HG02763 (cell line): ENCODE measurements around the gene LTBP1.
A peak's percentile ranks its signal among the peaks of the same experiment; 100 is the strongest.

ENCODE experiments used
- ATAC-seq: cut with Tn5 transposase; IDR thresholded peaks from one replicate; pipeline ENCODE4 v1.9.1; 2021; ENCODE audit warnings: mild to moderate bottlenecking, moderate library complexity; ENCODE audit not compliant: unreplicated experiment

LTBP1 gene

GRCh38 chr2:33180915-33181314 lies 234.2 kb downstream of the LTBP1 start:
- no peak for ATAC-seq

- no peak for ATAC-seq
These were observed 234.7 kb downstream of the LTBP1 start for GRCh38 chr2:33181466-33181865.

DNA sequence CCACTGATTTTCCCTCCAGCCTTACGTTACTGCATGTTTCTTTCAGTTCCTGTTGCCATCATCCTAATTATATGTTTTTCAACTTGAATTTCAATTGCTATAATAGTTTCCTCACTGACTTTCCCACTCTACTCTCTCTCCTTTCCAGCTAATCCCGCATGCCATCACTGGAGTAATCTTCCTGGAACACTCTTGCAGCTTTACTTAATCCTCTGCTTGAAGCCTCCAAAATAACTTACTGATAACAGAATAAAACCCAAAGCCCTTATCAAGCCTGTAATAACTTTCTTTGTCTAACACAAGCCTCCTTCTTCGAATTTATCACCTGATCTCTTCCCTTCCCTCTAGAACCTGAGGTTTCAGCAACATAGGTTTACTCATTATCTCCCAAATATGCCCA lies 237.3 kb downstream of the LTBP1 start:
- ATAC-seq: no peak

GRCh38 chr2:33186937-33187336 lies 240.2 kb downstream of the LTBP1 start:
- no peak for ATAC-seq

DNA sequence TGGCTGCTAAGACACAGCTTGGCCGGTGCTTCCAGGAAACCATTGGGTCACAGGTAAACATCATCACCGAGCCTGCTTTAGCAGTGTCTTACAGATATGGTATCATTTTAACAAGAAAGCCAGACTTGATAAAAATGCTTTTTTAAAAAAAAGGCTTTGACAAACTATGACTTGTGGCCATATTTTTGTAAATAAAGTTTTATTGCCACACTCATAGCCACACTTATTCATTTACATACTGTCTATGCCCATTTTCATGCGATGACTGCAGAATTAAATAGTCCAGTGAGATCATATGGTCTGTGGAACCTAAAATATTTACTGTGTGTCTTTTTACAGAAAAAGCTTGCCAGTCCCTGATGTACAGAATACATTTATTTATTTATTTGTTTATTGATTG lies 242.0 kb downstream of the LTBP1 start:
- no peak for ATAC-seq

- no peak for ATAC-seq
These were observed 243.7 kb downstream of the LTBP1 start for GRCh38 chr2:33190393-33190937.

- no peak for ATAC-seq
These were observed 249.1 kb downstream of the LTBP1 start for GRCh38 chr2:33195891-33196290.

DNA sequence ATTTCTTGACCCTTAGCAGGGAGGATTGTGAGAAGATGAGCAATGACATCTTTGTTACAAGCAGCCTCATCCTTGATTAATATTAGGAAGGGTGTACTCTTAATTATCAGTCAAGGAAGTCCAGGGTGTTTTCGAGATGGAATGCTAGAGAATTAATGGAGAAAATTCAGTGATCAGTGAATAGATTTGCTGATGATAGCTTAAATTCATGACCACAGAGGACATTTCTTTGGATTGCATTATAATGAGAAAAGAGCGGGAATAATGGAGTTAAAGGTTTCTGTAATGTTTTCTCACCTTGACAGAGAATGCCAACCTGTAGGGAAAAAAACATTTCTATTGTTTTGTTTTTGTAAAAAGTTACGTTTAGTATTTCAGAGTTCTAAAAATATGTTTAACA lies 249.9 kb downstream of the LTBP1 start:
- no peak for ATAC-seq

GRCh38 chr2:33197198-33197938 lies 250.6 kb downstream of the LTBP1 start:
- ATAC-seq: no peak

DNA sequence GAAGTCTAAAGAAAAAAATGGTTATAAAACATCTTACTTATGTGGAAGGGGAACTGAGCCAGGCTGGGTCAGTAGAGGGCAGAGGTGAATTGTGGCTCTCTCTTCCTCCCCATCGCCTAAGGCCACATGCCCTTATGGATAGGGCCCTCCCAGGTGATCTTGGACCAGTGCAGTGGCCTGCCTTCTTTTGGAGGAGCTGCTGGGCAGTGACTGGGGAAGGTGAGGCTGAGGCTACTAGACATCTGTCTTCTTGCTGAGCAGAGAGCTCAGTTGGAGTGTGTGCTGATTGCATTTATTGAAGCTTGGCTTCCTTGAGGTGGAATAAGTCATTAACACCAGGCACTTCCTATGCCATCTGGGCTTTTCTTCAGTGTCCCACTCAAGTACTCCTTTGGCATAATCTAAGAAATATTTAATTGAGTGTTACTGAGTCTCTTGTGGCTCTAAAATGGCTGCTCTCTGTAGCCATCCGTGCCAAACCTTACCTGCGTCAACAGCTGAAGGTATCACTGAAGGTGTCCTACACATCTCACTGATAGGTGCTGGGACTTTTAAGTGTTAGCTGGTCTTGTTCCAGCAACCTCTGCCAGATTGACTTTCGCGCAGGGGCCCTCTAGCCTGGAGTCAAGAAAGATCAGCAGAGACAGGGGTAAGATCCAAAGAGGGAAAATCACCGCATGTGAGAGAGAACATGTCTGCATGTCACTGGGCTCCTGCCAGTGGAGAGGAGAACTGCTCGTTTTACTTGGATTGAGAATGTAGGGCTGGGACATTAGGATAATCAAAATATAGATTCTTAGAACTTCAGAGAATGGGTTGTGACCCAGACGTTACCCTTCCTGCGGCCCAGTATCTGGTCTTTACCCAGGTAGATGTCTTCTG lies 256.1 kb downstream of the LTBP1 start:
- ATAC-seq: no peak

DNA sequence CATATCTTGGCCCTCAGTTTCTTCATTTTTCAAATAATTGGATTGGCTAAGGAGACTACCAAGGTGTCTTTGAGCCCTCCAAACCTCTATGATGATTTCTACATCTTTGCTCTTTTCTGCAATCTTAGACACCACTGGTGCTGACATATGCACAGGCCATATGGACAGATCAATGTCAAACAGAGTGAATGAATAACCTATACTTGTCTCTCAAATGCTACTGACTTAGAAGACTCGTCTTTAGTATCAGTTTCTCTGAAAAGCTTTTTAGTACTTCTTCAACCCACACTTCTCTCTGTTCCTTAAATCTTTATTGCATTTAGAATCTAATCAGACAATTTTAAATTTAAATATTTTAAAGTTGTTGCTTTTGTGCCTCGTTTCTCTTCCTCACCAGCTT lies 258.2 kb downstream of the LTBP1 start:
- ATAC-seq: peak; percentile 53

GRCh38 chr2:33205693-33206434 lies 259.1 kb downstream of the LTBP1 start:
- ATAC-seq: peak; percentile 89

- no peak for ATAC-seq
These were observed 260.5 kb downstream of the LTBP1 start for GRCh38 chr2:33207151-33207740.

DNA sequence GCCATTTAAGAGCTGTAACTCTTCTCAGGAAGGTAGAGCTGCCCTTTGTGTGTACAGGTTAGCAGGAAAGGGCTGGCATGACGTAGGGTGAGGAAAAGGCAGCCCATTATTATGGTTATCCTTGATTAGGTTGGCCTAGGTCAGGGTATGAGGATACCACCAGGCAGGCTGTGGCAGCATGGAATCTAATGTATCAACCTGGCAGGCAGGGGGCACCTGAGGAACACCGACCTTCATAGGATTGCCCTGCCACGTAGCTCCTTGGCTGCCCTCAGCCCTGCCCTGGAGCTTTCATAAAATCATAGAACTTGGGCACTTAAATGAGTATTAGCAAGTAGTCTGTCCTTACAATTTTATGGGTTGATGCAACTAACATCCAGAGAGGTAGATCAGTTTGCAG lies 261.6 kb downstream of the LTBP1 start:
- no peak for ATAC-seq

DNA sequence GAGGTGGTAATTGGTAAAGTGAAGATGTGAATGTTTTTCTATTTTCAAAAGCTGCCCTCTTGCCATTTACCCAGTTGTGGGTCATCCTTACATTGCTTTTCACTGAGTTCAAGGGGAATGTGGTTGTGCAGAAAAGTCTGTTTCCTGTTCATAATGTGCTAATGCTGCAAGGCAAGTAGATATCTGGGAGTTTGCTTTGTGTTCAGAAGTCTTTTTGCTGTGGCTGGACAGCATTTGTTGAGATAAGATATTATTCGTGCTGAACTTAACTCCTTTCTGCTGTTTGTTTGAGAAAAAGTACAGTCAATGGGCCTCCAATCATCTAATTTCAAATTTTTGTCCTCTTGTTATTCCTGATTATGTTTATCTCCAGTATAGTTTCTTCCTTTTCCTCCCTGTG lies 263.2 kb downstream of the LTBP1 start:
- ATAC-seq: no peak

- no peak for ATAC-seq
These were observed 263.9 kb downstream of the LTBP1 start for GRCh38 chr2:33210626-33211025.

DNA sequence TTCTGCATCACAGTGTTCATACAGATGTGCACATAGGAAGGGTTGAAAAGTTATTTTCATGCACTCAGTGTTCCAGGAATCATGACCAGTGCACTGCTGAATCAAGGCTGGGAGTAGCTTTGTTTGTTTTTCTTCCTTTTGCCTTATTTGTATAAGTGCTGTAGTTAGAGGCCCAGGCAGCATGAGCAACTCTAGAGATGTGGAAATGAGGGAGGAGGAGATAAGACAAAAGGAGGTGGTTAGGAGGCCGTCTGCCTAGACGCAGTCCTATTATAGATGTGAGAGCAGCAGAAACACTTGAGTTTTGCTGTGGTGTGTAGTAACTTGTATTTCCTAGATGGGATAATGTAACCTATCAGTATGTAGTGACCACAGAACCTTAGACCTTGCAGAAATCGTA lies 265.4 kb downstream of the LTBP1 start:
- ATAC-seq: no peak

DNA sequence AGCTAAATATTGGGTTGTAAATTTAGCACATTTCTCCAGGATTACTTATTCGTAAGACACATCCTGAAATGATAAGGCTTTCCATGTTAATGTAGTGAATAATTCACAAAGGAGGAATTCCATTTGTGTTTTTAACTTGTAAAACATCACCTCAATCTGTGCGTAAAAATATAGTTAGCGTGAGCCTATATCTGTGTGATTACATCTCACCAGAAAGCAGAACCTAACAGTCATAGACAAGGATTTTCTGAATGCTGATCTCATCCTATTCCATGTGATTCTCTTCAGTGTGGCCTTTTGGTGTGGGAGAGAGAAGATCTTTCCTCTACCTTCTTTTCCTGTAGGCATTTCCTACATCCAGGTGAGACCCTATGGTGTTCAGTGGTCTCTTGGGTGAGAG lies 266.5 kb downstream of the LTBP1 start:
- ATAC-seq: no peak

DNA sequence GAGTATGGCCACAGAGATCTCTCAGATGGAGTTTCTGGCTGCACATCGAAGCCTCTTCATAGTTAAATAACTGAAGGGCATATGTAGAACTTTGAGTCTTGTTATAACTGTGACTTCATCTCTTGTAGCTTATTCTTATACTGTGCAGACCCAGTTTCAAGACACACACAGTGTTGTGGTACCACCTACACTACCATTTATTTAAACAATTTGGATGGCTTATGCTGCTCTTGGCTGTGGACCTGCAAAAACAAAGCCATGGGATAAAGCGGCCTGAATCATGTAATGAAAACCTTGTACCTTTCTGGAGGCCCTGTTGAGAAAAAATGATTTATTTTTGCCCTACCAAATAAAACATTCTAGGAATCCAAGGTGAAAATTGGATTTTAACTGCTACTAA lies 266.9 kb downstream of the LTBP1 start:
- ATAC-seq: no peak

- peak; percentile 72 for ATAC-seq
These were observed 267.7 kb downstream of the LTBP1 start for GRCh38 chr2:33214436-33214835.

DNA sequence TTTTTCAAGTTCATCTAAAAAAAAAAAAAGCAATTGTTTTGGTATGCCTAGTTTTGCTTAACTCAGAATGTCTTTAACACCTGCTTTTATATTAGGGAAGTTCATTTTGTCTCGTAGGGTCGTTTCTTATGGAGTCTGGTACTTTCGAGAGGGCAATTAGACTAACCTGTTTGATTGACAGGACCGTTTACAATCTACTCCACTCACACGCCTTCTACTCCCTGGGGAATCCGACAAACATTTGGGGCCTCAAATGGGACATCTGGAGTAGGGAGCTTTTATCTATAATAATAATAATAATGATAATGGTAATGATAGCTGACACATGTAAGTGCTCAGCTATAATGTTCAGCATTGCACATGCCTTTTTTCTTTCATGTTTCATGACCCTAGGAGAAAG lies 268.1 kb downstream of the LTBP1 start:
- ATAC-seq: no peak
